ENCODE measurements around the gene PIH1D1. TPM values are rescaled to one million over a fixed set of nuclear protein-coding genes. Genes with fewer than 3 reads are reported as not detected.

The PIH1D1 gene
- total and polyA plus RNA-seq, 2 of the 13 experiments (the other 11 are each of a cell fraction or from before 2014, with no cell fraction given): 110 to 137 TPM

DNA sequence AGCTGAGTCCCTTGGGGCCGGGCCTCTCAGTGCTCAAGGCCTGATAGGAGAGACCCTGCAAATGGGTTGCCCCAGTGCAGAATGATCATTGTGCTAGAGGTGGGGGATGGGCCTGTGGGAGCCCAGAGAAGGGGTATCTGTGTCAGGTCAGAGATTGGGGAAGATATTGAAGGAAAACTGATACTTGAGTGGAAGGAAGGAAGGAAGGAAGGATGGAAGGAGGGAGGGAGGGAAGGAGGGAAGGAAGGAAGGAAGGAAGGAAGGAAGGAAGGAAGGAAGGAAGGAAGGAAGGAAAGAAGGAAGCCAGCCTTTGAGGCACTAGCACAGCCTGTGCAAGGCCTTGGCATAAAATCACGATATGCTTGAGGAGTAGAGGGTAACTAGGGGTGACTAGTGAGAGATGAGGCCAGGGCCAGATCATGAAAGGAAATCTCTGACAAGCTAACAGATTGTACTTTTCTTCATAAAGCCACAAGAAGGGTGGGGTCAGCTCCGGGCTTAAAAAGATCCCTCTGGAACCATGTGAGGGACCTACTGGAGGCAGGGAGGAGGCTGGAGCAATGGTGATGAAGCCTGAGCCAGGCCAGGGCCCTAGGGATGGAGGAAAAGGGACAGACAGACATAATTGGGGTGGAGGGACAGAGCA lies 39.8 kb downstream of the PIH1D1 start:
- no peaks in the 10 kb centered on the region for H3K9me3 ChIP-seq (ENCODE audit: low read length)
- TF ChIP-seq ELF1 (CRISPR knock-in tag; IDR thresholded peaks at IDR 0.05): no peak
- TF ChIP-seq, protein P1, sequence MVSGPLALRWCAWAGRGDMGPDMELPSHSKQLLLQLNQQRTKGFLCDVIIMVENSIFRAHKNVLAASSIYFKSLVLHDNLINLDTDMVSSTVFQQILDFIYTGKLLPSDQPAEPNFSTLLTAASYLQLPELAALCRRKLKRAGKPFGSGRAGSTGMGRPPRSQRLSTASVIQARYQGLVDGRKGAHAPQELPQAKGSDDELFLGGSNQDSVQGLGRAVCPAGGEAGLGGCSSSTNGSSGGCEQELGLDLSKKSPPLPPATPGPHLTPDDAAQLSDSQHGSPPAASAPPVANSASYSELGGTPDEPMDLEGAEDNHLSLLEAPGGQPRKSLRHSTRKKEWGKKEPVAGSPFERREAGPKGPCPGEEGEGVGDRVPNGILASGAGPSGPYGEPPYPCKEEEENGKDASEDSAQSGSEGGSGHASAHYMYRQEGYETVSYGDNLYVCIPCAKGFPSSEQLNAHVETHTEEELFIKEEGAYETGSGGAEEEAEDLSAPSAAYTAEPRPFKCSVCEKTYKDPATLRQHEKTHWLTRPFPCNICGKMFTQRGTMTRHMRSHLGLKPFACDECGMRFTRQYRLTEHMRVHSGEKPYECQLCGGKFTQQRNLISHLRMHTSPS (CRISPR knock-in tag; IDR thresholded peaks at IDR 0.05; ENCODE audit: low read depth): no peak
- no peak for TF ChIP-seq SATB2 (CRISPR knock-in tag; IDR thresholded peaks at IDR 0.05)
- TF ChIP-seq DNMT3B (CRISPR knock-in tag; conservative IDR thresholded peaks at IDR 0.05): no peak
- TF ChIP-seq ATRX (CRISPR knock-in tag; IDR thresholded peaks at IDR 0.05; ENCODE audit: borderline replicate concordance): no peak
- no peak for TF ChIP-seq ZNF556 (CRISPR knock-in tag; IDR thresholded peaks at IDR 0.05; ENCODE audit: borderline replicate concordance)
- TF ChIP-seq SALL2 (CRISPR knock-in tag; IDR thresholded peaks at IDR 0.05): no peak
- TF ChIP-seq, protein P2, sequence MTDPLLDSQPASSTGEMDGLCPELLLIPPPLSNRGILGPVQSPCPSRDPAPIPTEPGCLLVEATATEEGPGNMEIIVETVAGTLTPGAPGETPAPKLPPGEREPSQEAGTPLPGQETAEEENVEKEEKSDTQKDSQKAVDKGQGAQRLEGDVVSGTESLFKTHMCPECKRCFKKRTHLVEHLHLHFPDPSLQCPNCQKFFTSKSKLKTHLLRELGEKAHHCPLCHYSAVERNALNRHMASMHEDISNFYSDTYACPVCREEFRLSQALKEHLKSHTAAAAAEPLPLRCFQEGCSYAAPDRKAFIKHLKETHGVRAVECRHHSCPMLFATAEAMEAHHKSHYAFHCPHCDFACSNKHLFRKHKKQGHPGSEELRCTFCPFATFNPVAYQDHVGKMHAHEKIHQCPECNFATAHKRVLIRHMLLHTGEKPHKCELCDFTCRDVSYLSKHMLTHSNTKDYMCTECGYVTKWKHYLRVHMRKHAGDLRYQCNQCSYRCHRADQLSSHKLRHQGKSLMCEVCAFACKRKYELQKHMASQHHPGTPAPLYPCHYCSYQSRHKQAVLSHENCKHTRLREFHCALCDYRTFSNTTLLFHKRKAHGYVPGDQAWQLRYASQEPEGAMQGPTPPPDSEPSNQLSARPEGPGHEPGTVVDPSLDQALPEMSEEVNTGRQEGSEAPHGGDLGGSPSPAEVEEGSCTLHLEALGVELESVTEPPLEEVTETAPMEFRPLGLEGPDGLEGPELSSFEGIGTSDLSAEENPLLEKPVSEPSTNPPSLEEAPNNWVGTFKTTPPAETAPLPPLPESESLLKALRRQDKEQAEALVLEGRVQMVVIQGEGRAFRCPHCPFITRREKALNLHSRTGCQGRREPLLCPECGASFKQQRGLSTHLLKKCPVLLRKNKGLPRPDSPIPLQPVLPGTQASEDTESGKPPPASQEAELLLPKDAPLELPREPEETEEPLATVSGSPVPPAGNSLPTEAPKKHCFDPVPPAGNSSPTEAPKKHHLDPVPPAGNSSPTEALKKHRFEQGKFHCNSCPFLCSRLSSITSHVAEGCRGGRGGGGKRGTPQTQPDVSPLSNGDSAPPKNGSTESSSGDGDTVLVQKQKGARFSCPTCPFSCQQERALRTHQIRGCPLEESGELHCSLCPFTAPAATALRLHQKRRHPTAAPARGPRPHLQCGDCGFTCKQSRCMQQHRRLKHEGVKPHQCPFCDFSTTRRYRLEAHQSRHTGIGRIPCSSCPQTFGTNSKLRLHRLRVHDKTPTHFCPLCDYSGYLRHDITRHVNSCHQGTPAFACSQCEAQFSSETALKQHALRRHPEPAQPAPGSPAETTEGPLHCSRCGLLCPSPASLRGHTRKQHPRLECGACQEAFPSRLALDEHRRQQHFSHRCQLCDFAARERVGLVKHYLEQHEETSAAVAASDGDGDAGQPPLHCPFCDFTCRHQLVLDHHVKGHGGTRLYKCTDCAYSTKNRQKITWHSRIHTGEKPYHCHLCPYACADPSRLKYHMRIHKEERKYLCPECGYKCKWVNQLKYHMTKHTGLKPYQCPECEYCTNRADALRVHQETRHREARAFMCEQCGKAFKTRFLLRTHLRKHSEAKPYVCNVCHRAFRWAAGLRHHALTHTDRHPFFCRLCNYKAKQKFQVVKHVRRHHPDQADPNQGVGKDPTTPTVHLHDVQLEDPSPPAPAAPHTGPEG (CRISPR knock-in tag; IDR thresholded peaks at IDR 0.05): no peak
- no peak for TF ChIP-seq ESRRA (CRISPR knock-in tag; IDR thresholded peaks at IDR 0.05; ENCODE audit: low read depth)
- no peak for TF ChIP-seq HMG20A (CRISPR knock-in tag; IDR thresholded peaks at IDR 0.05; ENCODE audit: borderline replicate concordance)
- no peak for TF ChIP-seq HNF4G (IDR thresholded peaks at IDR 0.05; ENCODE audit: borderline replicate concordance, low read depth, low read length)
- TF ChIP-seq HNF4G (CRISPR knock-in tag; IDR thresholded peaks at IDR 0.05; ENCODE audit: borderline replicate concordance, low read depth): no peak
- in situ Hi-C loops (cut with HindIII; ENCODE audit: extremely low pct_ligation_motif_present, low pct_unique_long_range_greater_than_20kb): no loop called here
- no peak overlapping the region for H3K27ac ChIP-seq (ENCODE audit: extremely low read length, insufficient read depth, low read length)
- no peaks in the 10 kb centered on the region for H3K36me3 ChIP-seq (replicated peaks in 1 of 2; ENCODE audit: control insufficient read depth in 1 of 2, insufficient read depth in 2 of 2, low read length in 2 of 2)
- H3K4me2 ChIP-seq (ENCODE audit: low read depth, low read length): no peak overlapping the region
- H3K9ac ChIP-seq (ENCODE audit: insufficient read depth, low read depth, low read length): no peak overlapping the region
- no peaks in the 10 kb centered on the region for H3K79me2 ChIP-seq (ENCODE audit: insufficient read depth, low read length)
- FAIRE-seq (no peak), ATAC-seq (no peak), DNase-seq (ENCODE audit: low spot score) (no peak)
- no peak overlapping the region for H3K4me3 ChIP-seq (replicated peaks in 1 of 3; ENCODE audit: insufficient read depth in 1 of 3, low read depth in 2 of 3, low read length in 3 of 3)
- intact Hi-C loops (cut with micrococcal nuclease; ENCODE audit: unreplicated experiment): no loop called here
- ChIA-PET POLR2A (no interaction called here), CTCF (ENCODE audit: low intra/inter-chr PET ratio, low total read pairs) (no interaction called here)
- H3K4me1 ChIP-seq (ENCODE audit: insufficient read depth, low read length): no peaks in the 10 kb centered on the region
- no peak overlapping the region for H2AFZ ChIP-seq (ENCODE audit: low read length)
- no TSS peak for BruUV-seq (replicated peaks)
- no peaks in the 10 kb centered on the region for H4K20me1 ChIP-seq (ENCODE audit: insufficient read depth, low read length)
- 3% methylated on average over 3 of the region's 3 CpGs for WGBS (ENCODE audit: low lambda C conversion rate)
- peaks cover 11 to 56% of the 10 kb centered on the region in 2 experiments; a peak in 4 of 5 replicates for H3K27me3 ChIP-seq (ENCODE audit: control insufficient read depth in 1 of 2, insufficient read depth in 2 of 2, low read length in 2 of 2)
